ENCODE measurements around the gene LBX1.
"Not testable (repeated sequence)": the region's sequence is repeated elsewhere in the genome, so short reads cannot be mapped to it uniquely, and the experiment has no call there.

Gene LBX1

GRCh38 chr10:101214446-101215396, 14.5 kb downstream of the LBX1 start:
- peak; percentile 72 for DNase-seq (ENCODE audit: low spot score)

- DNase-seq (ENCODE audit: low spot score), result no peak
Measured at GRCh38 chr10:101208543-101208942, 20.7 kb downstream of the LBX1 start.

- DNase-seq (ENCODE audit: low spot score), result no peak
Measured at GRCh38 chr10:101207026-101207425, 22.2 kb downstream of the LBX1 start.

- DNase-seq (ENCODE audit: low spot score), result not testable (repeated sequence)
Measured at GRCh38 chr10:101202667-101203066, 26.6 kb downstream of the LBX1 start.

GRCh38 chr10:101198326-101198977, 30.8 kb downstream of the LBX1 start:
- DNase-seq (ENCODE audit: low spot score), result not testable (repeated sequence)

GRCh38 chr10:101195921-101196320, 33.3 kb downstream of the LBX1 start:
- no peak for DNase-seq (ENCODE audit: low spot score)

GRCh38 chr10:101189461-101190401, 39.5 kb downstream of the LBX1 start:
- no peak for DNase-seq (ENCODE audit: low spot score)

- DNase-seq (ENCODE audit: low spot score), result no peak
Measured at GRCh38 chr10:101188942-101189341, 40.3 kb downstream of the LBX1 start.

GRCh38 chr10:101183458-101184183, 45.6 kb downstream of the LBX1 start:
- no peak for DNase-seq (ENCODE audit: low spot score)

- no peak for DNase-seq (ENCODE audit: low spot score)
Measured at GRCh38 chr10:101182936-101183335, 46.3 kb downstream of the LBX1 start.
